Transverse colon (tissue), 4 donors: ENCODE measurements around the gene LMCD1. TPM values are rescaled to one million over a fixed set of nuclear protein-coding genes. Genes with fewer than 3 reads are reported as not detected.

Experiments used
- DNase-seq: peaks from one replicate; pipeline ENCODE4 v3.0.0-alpha.2; 2019
- H3K27ac ChIP-seq, 4 donors: fragments of 200-600 bp; sonication (generic); 2 replicates each; pipeline ENCODE4 v1.5.1; 2016 to 2018; ENCODE audit warnings: inconsistent platforms in 4 of 4
- H3K27me3 ChIP-seq: fragments of 200-600 bp; sonication (generic); 2 replicates; pipeline ENCODE4 v1.5.1; 2017; ENCODE audit warnings: inconsistent platforms
- H3K36me3 ChIP-seq, 4 donors: fragments of 200-600 bp; sonication (generic); 2 replicates each; pipeline ENCODE4 v1.5.1; 2017 to 2019; ENCODE audit warnings: inconsistent platforms in 4 of 4
- H3K4me1 ChIP-seq, 4 donors: fragments of 200-600 bp; sonication (generic); 2 replicates each; pipeline ENCODE4 v1.5.1; 2017 to 2020; ENCODE audit warnings: inconsistent platforms in 4 of 4
- H3K4me3 ChIP-seq, 4 donors: fragments of 200-600 bp; sonication (generic); 1 replicate in 1 of 4; 2 replicates in 3 of 4; pipeline versions ENCODE4 v1.5.1 to v1.6.1; 2017 to 2019; ENCODE audit warnings: inconsistent platforms in 4 of 4
- H3K9me3 ChIP-seq, 2 donors: fragments of 200-600 bp; sonication (generic); 2 replicates each; pipeline ENCODE4 v1.5.1; 2017 to 2019; ENCODE audit warnings: inconsistent platforms in 2 of 2
- EP300 ChIP-seq: sonication (generic); formaldehyde crosslinking; IDR thresholded peaks from one replicate; pipeline ENCODE4 v1.6.1; 2017; ENCODE audit warnings: antibody characterized with exemption, low read depth
- POLR2A ChIP-seq: fragments of 450-650 bp; IDR thresholded peaks from one replicate; pipeline ENCODE4 v1.6.1; 2016; ENCODE audit warnings: antibody characterized with exemption, mild to moderate bottlenecking, moderate library complexity
- POLR2AphosphoS5 ChIP-seq, 3 donors: sonication (generic); formaldehyde crosslinking; IDR thresholded peaks; one replicate each; pipeline ENCODE4 v1.6.1; 2016; ENCODE audit warnings: antibody characterized with exemption in 3 of 3
- WGBS, 2 donors: methylation state at CpG; one replicate each; pipeline ENCODE4 v1.1.5; 2018; ENCODE audit warnings: low coverage in 1 of 2; 5-methylcytosine and 5-hydroxymethylcytosine counted together
- in situ Hi-C, 4 donors: fragments of 200-750 bp; cut with MboI; loops; one replicate each; pipeline versions ENCODE4 v1.15.0 to v1.15.1; 2017; ENCODE audit warnings: low sequenced_read_pairs in 3 of 4, low pct_ligation_motif_present in 1 of 4, low pct_unique_long_range_greater_than_20kb in 1 of 4
- intact Hi-C: fragments of 100-400 bp; cut with DNase I; formaldehyde crosslinking; loops from one replicate; pipeline ENCODE4 v1.15.1; 2023; ENCODE audit warnings: low total_unique reads
- total RNA-seq, 4 donors: library from RNA; depleted of rRNA; stranded (reverse); fragments of >200 nt; gene quantifications; one replicate each; pipeline ENCODE4 v1.1.0, GENCODE V29; 2016
- TF ChIP-seq, protein P1 (sequence below), 5 experiments: fragments of 200-600 bp in 3 of 5; fragments of 450-650 bp in 2 of 5; sonication (generic) in 3 of 5; IDR thresholded peaks; 1 replicate in 2 of 5; 2 replicates in 3 of 5; pipeline ENCODE4 v1.5.1; 2016 to 2017; ENCODE audit warnings: antibody characterized with exemption in 5 of 5, inconsistent platforms in 3 of 5, mild to moderate bottlenecking in 2 of 5, moderate library complexity in 1 of 5

Gene LMCD1
- total RNA-seq, 4 donors from 2014 or later: 6.7 to 26.6 (median 9.6) TPM

- TF ChIP-seq, protein P1, sequence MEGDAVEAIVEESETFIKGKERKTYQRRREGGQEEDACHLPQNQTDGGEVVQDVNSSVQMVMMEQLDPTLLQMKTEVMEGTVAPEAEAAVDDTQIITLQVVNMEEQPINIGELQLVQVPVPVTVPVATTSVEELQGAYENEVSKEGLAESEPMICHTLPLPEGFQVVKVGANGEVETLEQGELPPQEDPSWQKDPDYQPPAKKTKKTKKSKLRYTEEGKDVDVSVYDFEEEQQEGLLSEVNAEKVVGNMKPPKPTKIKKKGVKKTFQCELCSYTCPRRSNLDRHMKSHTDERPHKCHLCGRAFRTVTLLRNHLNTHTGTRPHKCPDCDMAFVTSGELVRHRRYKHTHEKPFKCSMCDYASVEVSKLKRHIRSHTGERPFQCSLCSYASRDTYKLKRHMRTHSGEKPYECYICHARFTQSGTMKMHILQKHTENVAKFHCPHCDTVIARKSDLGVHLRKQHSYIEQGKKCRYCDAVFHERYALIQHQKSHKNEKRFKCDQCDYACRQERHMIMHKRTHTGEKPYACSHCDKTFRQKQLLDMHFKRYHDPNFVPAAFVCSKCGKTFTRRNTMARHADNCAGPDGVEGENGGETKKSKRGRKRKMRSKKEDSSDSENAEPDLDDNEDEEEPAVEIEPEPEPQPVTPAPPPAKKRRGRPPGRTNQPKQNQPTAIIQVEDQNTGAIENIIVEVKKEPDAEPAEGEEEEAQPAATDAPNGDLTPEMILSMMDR (IDR thresholded peaks at IDR 0.05): no peak
- TF ChIP-seq POLR2A (no peak), POLR2AphosphoS5 (IDR thresholded peaks at IDR 0.05) (no peak), EP300 (no peak)
- 50 to 78% methylated on average over 1 to 3 of the region's 3 CpGs for WGBS, 2 donors
- H3K27me3 ChIP-seq: no peaks in the 10 kb centered on the region
- intact Hi-C loops: no loop called here
- H3K9me3 ChIP-seq: no peaks in the 10 kb centered on the region
- in situ Hi-C loops: no loop called here
- H3K36me3 ChIP-seq: no peaks in the 10 kb centered on the region
- no peak overlapping the region for H3K27ac ChIP-seq
- no peak for DNase-seq
- H3K4me1 ChIP-seq: peaks cover 0 to 2% (median 0%) of the 10 kb centered on the region in 4 donors
- no peak overlapping the region for H3K4me3 ChIP-seq
Observed at GRCh38 chr3:8524249-8524648, 22.6 kb downstream of the LMCD1 start.

DNA sequence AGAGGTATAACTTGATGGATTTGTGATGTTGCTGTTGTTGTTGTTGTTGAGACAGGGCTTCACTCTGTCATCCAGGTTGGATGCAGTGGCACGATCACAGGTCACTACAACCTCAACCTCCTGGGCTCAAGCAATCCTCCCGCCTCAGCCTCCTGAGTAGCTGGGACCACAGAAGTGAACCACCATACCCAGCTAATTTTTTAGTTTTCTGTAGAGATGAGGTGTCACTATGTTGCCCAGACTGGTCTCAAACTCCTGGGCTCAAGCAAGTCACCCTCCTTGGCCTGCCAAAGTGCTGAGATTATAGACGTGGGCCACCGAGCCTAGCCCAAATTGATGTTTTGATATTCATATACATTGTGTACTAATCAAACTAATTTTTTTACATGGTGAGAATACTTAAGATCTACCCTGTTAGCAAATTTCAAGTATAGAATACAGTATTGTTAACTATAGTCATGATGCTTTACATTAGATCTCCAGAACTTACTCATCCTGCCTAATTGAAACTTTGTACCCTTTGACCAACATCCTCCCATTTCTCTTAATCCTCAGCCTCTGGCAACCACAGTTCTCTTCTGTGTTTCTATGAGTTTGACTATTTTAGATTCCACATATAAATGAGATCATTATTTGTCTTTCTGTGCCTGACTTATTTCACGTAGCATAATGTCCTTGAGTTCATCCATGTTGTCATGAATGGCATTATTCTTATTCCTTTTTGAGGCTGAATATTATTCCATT is 23.2 kb downstream of the LMCD1 start:
- Histone ChIP-seq H3K9me3 (no peaks in the 10 kb centered on the region), H3K27ac (no peak overlapping the region), H3K4me1 (peaks cover 0 to 5% (median 0%) of the 10 kb centered on the region in 4 donors), H3K36me3 (no peaks in the 10 kb centered on the region), H3K27me3 (no peaks in the 10 kb centered on the region), H3K4me3 (no peak overlapping the region)
- TF ChIP-seq POLR2AphosphoS5 (IDR thresholded peaks at IDR 0.05) (no peak), EP300 (no peak), POLR2A (no peak)
- TF ChIP-seq, protein P1 (IDR thresholded peaks at IDR 0.05): no peak
- in situ Hi-C loops (no loop called here), intact Hi-C loops (no loop called here)
- WGBS, 2 donors: 89 to 91% methylated on average over 3 to 5 of the region's 5 CpGs
- DNase-seq: no peak

DNA sequence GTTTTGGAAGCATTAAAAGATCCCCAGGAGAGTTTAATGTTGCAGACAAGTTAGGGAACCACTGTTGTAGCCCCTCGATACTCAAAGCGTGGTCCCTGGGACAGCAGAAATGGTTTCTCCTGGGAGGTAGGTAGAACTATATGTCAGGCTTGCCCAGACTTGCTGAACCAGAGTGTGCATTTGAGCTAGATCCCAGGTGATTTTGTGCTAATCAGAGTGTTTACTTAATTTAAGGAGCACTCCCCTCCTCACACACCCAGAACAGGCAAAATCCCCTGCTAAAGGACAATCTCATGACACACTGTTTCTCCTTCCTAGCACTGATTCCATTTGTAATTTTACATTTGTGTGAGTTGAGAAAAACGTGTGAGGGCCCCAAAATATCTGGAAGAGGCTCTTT is 24.3 kb downstream of the LMCD1 start:
- no peak for DNase-seq
- intact Hi-C loops (no loop called here), in situ Hi-C loops (no loop called here)
- Histone ChIP-seq H3K27me3 (no peaks in the 10 kb centered on the region), H3K36me3 (no peaks in the 10 kb centered on the region), H3K4me1 (peaks cover 0 to 5% (median 0%) of the 10 kb centered on the region in 4 donors), H3K27ac (no peak overlapping the region), H3K4me3 (no peak overlapping the region), H3K9me3 (no peaks in the 10 kb centered on the region)
- WGBS, 2 donors: 86% methylated on average over 1 to 3 of the region's 3 CpGs
- TF ChIP-seq, protein P1 (IDR thresholded peaks at IDR 0.05): no peak
- TF ChIP-seq EP300 (no peak), POLR2AphosphoS5 (IDR thresholded peaks at IDR 0.05) (no peak), POLR2A (no peak)

GRCh38 chr3:8529181-8529637 is 27.6 kb downstream of the LMCD1 start:
- no peaks in the 10 kb centered on the region for H3K27me3 ChIP-seq
- 80 to 81% methylated on average over 8 to 9 of the region's 9 CpGs for WGBS, 2 donors
- no peaks in the 10 kb centered on the region for H3K36me3 ChIP-seq
- intact Hi-C loops: no loop called here
- H3K9me3 ChIP-seq: no peaks in the 10 kb centered on the region
- no peak for DNase-seq
- peaks cover 0 to 9% (median 0%) of the 10 kb centered on the region in 4 donors for H3K4me1 ChIP-seq
- in situ Hi-C loops: no loop called here
- H3K4me3 ChIP-seq: no peak overlapping the region
- peak overlapping the region; percentile 10 to 42 (median 22) for H3K27ac ChIP-seq
- TF ChIP-seq POLR2A (no peak), EP300 (no peak), POLR2AphosphoS5 (IDR thresholded peaks at IDR 0.05) (no peak)
- TF ChIP-seq, protein P1 (IDR thresholded peaks at IDR 0.05): no peak
